Stimulated activated effector memory CD8-positive, alpha-beta T cell treated with anti-CD3 and anti-CD28 coated beads, Interleukin-12 subunit alpha, Interleukin-12 subunit beta, amount 100 ng/mL, for 72 hours (primary cell): ENCODE results near the gene SLC9A9.
"Not testable (repeated sequence)": the region's sequence is repeated elsewhere in the genome, so short reads cannot be mapped to it uniquely, and the experiment has no call there.

Experiments used
- ATAC-seq: fragments of 150-1000 bp; cut with Tn5 transposase; 2 replicates; pipeline ENCODE4 v1.10.0; 2021
- DNase-seq, 2 donors: peaks; one replicate each; pipeline ENCODE4 v3.0.0; 2021 to 2022; ENCODE audit warnings: low spot score in 2 of 2
- H3K27ac Mint-ChIP-seq: one replicate; pipeline ENCODE4 v1.8.0; 2022; ENCODE audit warnings: mild to moderate bottlenecking, mixed read lengths
- H3K36me3 Mint-ChIP-seq: one replicate; pipeline ENCODE4 v1.8.0; 2022; ENCODE audit warnings: mild to moderate bottlenecking, mixed read lengths
- H3K4me1 Mint-ChIP-seq: one replicate; pipeline ENCODE4 v1.8.0; 2022; ENCODE audit warnings: mixed read lengths
- H3K4me3 Mint-ChIP-seq: one replicate; pipeline ENCODE4 v1.8.0; 2022; ENCODE audit warnings: mild to moderate bottlenecking, mixed read lengths
- H3K9me3 Mint-ChIP-seq: one replicate; pipeline ENCODE4 v1.8.0; 2022; ENCODE audit warnings: mixed read lengths

SLC9A9 gene

GRCh38 chr3:143291836-143292447 lies 556.3 kb downstream of the SLC9A9 start:
- no peaks in the 10 kb centered on the region for H3K9me3 Mint-ChIP-seq
- no peaks in the 10 kb centered on the region for H3K36me3 Mint-ChIP-seq
- no peaks in the 10 kb centered on the region for H3K4me1 Mint-ChIP-seq
- H3K27ac Mint-ChIP-seq = no peak overlapping the region
- no peak for DNase-seq
- no peak overlapping the region for H3K4me3 Mint-ChIP-seq
- ATAC-seq = no peak

DNA sequence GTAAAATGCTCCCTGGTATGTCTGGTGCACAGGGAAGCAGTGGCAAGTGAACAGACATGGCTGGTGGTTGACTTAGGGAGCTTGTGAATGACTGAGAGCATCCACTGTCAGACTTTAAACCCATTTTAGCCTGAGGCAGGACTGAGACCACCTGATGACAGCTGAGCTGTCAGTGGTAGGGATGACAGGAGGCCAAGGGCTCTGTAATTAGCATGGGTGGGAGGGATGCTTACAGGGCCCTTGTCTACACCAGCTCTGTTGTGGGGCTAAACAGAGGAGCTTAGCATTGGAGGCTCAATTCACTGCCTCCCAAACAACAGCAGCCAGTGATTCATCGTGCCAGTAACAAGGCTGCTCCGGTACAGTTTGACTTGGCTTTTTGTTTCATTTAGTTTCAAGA lies 559.3 kb downstream of the SLC9A9 start:
- no peaks in the 10 kb centered on the region for H3K9me3 Mint-ChIP-seq
- no peak for DNase-seq
- H3K27ac Mint-ChIP-seq = no peak overlapping the region
- H3K4me1 Mint-ChIP-seq = no peaks in the 10 kb centered on the region
- no peaks in the 10 kb centered on the region for H3K36me3 Mint-ChIP-seq
- H3K4me3 Mint-ChIP-seq = no peak overlapping the region
- no peak for ATAC-seq

DNA sequence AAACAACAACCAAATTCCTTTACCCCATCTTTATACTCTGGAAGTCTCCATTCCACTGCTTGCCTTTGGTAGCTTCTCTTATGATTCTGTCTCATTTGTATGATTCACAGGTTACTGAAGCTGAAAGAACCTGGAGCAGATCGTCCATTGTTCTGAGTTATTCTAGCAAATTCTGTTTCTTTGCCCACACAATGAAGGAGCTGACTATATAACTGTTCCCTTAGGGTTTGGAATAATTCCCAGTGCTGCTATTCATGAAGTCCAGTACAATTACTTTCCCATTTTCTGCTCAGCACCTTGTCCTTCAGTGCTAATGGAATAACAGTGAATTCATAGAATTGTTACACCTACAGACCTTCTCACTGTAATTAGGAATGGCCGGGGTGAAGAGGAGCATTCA lies 560.9 kb downstream of the SLC9A9 start:
- H3K27ac Mint-ChIP-seq = no peak overlapping the region
- DNase-seq = no peak
- H3K4me1 Mint-ChIP-seq = no peaks in the 10 kb centered on the region
- H3K4me3 Mint-ChIP-seq = no peak overlapping the region
- H3K36me3 Mint-ChIP-seq = no peaks in the 10 kb centered on the region
- no peak for ATAC-seq
- no peaks in the 10 kb centered on the region for H3K9me3 Mint-ChIP-seq

DNA sequence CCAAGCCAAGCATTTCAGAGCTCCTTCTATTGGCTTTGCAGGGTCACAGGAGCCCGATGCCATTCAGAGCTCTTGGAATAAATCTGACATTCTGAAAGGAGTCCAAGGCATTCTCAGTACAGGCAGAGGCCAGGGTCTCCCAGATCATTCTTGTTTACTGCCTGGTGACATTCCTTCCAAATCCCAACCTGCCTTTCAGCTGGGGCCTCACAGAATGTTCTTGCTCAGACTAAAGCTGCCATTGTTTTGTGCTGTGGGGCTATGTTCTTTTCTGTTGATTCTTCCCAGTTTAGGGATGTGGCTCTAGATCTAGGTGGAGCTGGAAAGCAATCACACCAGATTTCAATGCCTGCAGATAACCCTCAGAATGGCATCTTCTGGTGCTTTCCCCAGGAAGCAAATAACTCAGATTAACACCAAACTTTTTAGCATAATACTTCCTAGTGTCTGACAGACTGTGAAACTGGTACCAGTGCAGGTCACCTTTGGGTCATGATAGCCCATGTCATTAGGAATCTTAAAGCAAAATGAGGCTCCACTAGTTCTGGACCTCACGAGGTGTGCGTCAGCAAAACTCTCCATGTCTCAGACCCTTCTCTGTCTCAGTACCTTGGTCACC lies 561.8 kb downstream of the SLC9A9 start:
- Mint-ChIP-seq H3K36me3 (no peaks in the 10 kb centered on the region), H3K4me1 (no peaks in the 10 kb centered on the region), H3K27ac (no peak overlapping the region), H3K9me3 (no peaks in the 10 kb centered on the region), H3K4me3 (no peak overlapping the region)
- ATAC-seq (no peak), DNase-seq (no peak)

GRCh38 chr3:143283432-143284128 lies 564.7 kb downstream of the SLC9A9 start:
- DNase-seq = no peak
- Mint-ChIP-seq H3K4me1 (no peaks in the 10 kb centered on the region), H3K36me3 (no peaks in the 10 kb centered on the region), H3K9me3 (no peaks in the 10 kb centered on the region), H3K4me3 (no peak overlapping the region), H3K27ac (no peak overlapping the region)
- peak; percentile 49 for ATAC-seq

GRCh38 chr3:143280984-143281383 lies 567.3 kb downstream of the SLC9A9 start:
- Mint-ChIP-seq H3K27ac (no peak overlapping the region), H3K4me3 (no peak overlapping the region), H3K9me3 (no peaks in the 10 kb centered on the region), H3K4me1 (peaks cover 10% of the 10 kb centered on the region), H3K36me3 (no peaks in the 10 kb centered on the region)
- ATAC-seq (no peak), DNase-seq (no peak)

GRCh38 chr3:143279567-143279966 lies 568.7 kb downstream of the SLC9A9 start:
- not testable (repeated sequence) for H3K9me3 Mint-ChIP-seq, H3K36me3 Mint-ChIP-seq, H3K27ac Mint-ChIP-seq, ATAC-seq, H3K4me3 Mint-ChIP-seq, DNase-seq
- H3K4me1 Mint-ChIP-seq = peaks cover 10% of the 10 kb centered on the region

DNA sequence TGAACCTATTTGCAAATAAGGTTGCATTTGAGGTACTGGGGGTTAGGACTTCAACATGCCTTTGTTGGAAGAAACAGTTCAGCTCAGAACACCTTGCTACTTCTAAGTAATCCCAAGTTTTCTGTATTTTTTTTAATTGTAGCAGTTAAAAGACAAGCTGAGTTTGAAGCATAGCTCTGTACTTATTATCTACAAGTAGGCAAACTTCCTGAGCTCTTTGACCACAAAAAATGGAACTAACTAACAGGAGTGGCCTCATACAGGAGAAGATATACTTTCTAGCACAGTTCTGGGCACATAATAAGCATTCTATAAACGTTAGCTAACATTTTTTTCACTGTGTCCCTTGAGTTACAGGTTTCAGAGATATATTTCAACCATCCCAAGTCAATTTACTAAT lies 569.5 kb downstream of the SLC9A9 start:
- ATAC-seq = no peak
- DNase-seq = no peak
- no peak overlapping the region for H3K4me3 Mint-ChIP-seq
- no peaks in the 10 kb centered on the region for H3K9me3 Mint-ChIP-seq
- no peak overlapping the region for H3K27ac Mint-ChIP-seq
- H3K36me3 Mint-ChIP-seq = no peaks in the 10 kb centered on the region
- H3K4me1 Mint-ChIP-seq = peaks cover 10% of the 10 kb centered on the region

DNA sequence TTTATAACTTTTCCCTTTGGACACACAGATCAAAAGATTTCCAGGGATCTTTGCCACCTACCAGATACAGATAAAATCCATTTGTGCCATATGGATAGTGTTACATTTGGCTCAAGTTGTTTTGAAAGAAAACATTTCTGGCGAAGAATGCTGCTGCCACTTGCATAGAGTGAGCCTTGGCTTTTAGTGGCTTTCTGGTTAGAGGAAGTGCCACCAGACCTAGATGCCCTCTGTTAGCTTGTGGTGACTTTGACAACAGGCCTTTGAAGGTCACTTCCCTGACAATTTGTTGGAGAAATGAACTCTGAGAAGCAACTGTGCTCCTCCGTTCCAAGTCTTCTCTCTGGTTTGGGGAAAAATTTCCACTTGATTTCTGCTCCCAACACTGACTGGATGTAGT lies 570.7 kb downstream of the SLC9A9 start:
- no peak for DNase-seq
- Mint-ChIP-seq H3K4me3 (no peak overlapping the region), H3K36me3 (no peaks in the 10 kb centered on the region), H3K9me3 (no peaks in the 10 kb centered on the region), H3K27ac (no peak overlapping the region), H3K4me1 (peaks cover 10% of the 10 kb centered on the region)
- no peak for ATAC-seq

- Mint-ChIP-seq H3K9me3 (no peaks in the 10 kb centered on the region), H3K4me1 (peaks cover 10% of the 10 kb centered on the region), H3K4me3 (no peak overlapping the region), H3K27ac (no peak overlapping the region), H3K36me3 (no peaks in the 10 kb centered on the region)
- ATAC-seq (peak; percentile 94), DNase-seq (no peak)
Measured at GRCh38 chr3:143276592-143276991, 571.7 kb downstream of the SLC9A9 start.

GRCh38 chr3:143273975-143274690 lies 574.1 kb downstream of the SLC9A9 start:
- DNase-seq (no peak), ATAC-seq (no peak)
- Mint-ChIP-seq H3K27ac (no peak overlapping the region), H3K9me3 (no peaks in the 10 kb centered on the region), H3K4me1 (peaks cover 10% of the 10 kb centered on the region), H3K4me3 (no peak overlapping the region), H3K36me3 (no peaks in the 10 kb centered on the region)

- ATAC-seq = no peak
- Mint-ChIP-seq H3K9me3 (no peaks in the 10 kb centered on the region), H3K36me3 (no peaks in the 10 kb centered on the region), H3K27ac (peak overlapping the region; percentile 10), H3K4me1 (peaks cover 2% of the 10 kb centered on the region), H3K4me3 (no peak overlapping the region)
- no peak for DNase-seq
Measured at GRCh38 chr3:143271136-143271535, 577.1 kb downstream of the SLC9A9 start.

DNA sequence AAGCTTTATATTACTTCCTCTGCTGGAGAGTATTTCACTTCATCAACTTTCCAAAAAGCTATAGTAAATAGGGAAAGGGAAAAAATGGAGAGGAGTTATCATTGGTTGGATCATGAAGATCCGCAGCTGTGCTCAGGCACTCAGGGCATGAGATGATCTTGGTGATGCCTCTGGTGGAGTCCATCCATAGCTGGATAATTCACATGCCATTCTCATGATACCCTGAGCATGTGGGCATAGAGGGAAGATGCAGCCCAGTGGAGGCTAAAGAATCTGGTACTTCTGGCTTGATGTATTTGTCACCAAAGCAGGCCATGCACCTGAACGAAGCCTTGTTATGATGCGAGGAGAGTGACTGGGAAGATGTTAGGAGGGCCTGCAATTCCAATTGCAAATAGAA lies 578.5 kb downstream of the SLC9A9 start:
- Mint-ChIP-seq H3K9me3 (no peaks in the 10 kb centered on the region), H3K27ac (no peak overlapping the region), H3K36me3 (no peaks in the 10 kb centered on the region), H3K4me1 (no peaks in the 10 kb centered on the region), H3K4me3 (no peak overlapping the region)
- DNase-seq = no peak
- no peak for ATAC-seq

- Mint-ChIP-seq H3K36me3 (no peaks in the 10 kb centered on the region), H3K9me3 (no peaks in the 10 kb centered on the region), H3K4me3 (no peak overlapping the region), H3K4me1 (no peaks in the 10 kb centered on the region), H3K27ac (no peak overlapping the region)
- no peak for ATAC-seq
- no peak for DNase-seq
Measured at GRCh38 chr3:143267989-143268388, 580.3 kb downstream of the SLC9A9 start.

DNA sequence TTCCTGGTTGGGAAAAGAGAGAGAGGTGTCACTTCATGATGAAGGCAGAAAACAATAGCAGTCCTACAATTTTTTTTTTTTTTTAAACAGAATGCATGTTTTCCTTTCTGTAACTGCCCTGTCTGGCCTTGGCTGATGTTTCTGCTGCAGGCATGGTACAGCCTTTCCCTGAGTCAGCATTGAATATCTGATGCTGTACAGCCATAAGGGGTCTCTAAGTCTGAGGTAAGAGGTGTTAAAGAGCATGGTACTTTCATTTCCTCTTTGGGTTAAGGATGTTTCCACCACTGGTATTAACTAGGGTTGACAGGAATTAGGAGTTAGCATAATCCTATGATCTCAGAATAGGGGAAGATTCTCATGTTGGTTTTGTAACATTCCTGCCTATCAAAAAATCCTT lies 581.3 kb downstream of the SLC9A9 start:
- no peak for DNase-seq
- H3K36me3 Mint-ChIP-seq = no peaks in the 10 kb centered on the region
- H3K9me3 Mint-ChIP-seq = no peaks in the 10 kb centered on the region
- H3K4me1 Mint-ChIP-seq = no peaks in the 10 kb centered on the region
- no peak overlapping the region for H3K4me3 Mint-ChIP-seq
- H3K27ac Mint-ChIP-seq = no peak overlapping the region
- no peak for ATAC-seq

DNA sequence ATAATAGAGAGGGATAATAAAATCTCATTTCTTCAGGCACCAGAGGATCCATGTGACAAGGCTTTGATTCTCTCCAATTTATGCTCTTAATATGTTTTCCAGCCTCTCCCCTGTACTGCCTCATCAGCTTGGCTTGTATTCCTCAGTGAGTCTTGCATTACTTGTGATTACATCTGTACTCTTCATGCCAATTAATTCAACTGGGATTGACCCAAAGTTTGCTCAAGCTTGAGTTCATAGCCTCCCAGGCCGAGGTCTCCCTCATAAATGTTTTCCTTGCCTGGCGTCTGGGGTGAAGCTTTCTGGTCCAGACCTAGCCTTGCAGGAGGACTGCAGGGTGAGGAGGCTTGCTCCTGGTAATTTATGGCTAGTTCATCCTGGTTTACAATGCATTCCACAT lies 581.8 kb downstream of the SLC9A9 start:
- DNase-seq (no peak), ATAC-seq (no peak)
- Mint-ChIP-seq H3K4me3 (no peak overlapping the region), H3K27ac (no peak overlapping the region), H3K9me3 (no peaks in the 10 kb centered on the region), H3K36me3 (no peaks in the 10 kb centered on the region), H3K4me1 (no peaks in the 10 kb centered on the region)
